PFSK-1 (cell line): Measurements from ENCODE around the gene HSF5.

Experiments used
- FOXP2 ChIP-seq: optimal IDR thresholded peaks from 2 replicates; pipeline ENCODE3; 2011; ENCODE audit warnings: borderline replicate concordance, control low read depth, inconsistent platforms; ENCODE audit not compliant: insufficient read depth; ENCODE audit errors: extremely low read length, extremely low read depth
- POLR2AphosphoS5 ChIP-seq: IDR thresholded peaks from 2 replicates; pipeline ENCODE4 v1.6.1; 2012; ENCODE audit warnings: low read depth, mild to moderate bottlenecking, control low read depth, low read length, moderate library complexity
- SIN3A ChIP-seq: IDR thresholded peaks from 2 replicates; pipeline ENCODE4 v1.6.1; 2012; ENCODE audit warnings: mild to moderate bottlenecking, low read length, moderate library complexity, borderline replicate concordance; ENCODE audit not compliant: insufficient read depth
- TAF1 ChIP-seq: IDR thresholded peaks from 2 replicates; pipeline ENCODE4 v1.6.1; 2012; ENCODE audit warnings: low read length, control low read depth, borderline replicate concordance; ENCODE audit not compliant: insufficient read depth
- TF ChIP-seq, protein P1 (sequence below), 2 experiments: IDR thresholded peaks; 2 replicates each; pipeline versions ENCODE4 v1.6.1 to v1.8.0; 2011 to 2012; ENCODE audit warnings: low read depth in 2 of 2, low read length in 2 of 2, control low read depth in 1 of 2, inconsistent platforms in 1 of 2, mild to moderate bottlenecking in 1 of 2, moderate library complexity in 1 of 2; ENCODE audit not compliant: insufficient read depth in 1 of 2

Gene HSF5

DNA sequence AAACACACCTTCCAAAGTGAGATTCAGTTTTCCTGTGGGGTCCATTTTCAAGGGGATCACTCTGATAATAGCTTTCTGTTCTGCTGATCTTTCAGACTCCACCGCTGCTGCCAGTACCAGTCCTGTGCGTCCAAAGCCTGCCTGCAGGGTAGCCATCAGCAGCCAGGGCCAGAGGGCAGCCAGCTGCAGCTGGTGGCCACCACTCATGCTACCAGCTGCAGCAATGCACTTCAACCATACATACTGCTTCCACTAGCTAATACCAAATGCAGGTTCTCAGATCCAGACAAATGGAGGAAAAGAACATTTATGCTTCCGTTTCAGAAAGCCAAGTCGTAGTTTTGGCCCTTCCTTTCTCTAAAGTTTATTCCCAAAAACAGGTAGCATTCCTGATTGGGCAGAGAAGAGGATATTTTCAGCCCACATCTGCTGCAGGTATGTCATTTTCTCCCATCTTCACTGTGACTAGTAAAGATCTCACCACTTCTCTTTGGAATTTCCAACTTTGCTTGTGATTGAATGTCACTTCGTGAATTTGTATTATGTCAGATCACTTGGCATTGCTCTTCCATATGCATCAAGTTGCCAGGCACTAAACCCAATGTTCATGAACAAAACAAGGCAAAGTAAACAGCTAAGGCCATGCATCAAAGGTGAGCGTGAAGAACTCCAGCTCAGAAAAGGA lies 72.7 kb downstream of the HSF5 start:
- no peak for TF ChIP-seq FOXP2
- TF ChIP-seq TAF1, result no peak
- TF ChIP-seq POLR2AphosphoS5, result no peak
- TF ChIP-seq SIN3A, result no peak
- TF ChIP-seq, protein P1, sequence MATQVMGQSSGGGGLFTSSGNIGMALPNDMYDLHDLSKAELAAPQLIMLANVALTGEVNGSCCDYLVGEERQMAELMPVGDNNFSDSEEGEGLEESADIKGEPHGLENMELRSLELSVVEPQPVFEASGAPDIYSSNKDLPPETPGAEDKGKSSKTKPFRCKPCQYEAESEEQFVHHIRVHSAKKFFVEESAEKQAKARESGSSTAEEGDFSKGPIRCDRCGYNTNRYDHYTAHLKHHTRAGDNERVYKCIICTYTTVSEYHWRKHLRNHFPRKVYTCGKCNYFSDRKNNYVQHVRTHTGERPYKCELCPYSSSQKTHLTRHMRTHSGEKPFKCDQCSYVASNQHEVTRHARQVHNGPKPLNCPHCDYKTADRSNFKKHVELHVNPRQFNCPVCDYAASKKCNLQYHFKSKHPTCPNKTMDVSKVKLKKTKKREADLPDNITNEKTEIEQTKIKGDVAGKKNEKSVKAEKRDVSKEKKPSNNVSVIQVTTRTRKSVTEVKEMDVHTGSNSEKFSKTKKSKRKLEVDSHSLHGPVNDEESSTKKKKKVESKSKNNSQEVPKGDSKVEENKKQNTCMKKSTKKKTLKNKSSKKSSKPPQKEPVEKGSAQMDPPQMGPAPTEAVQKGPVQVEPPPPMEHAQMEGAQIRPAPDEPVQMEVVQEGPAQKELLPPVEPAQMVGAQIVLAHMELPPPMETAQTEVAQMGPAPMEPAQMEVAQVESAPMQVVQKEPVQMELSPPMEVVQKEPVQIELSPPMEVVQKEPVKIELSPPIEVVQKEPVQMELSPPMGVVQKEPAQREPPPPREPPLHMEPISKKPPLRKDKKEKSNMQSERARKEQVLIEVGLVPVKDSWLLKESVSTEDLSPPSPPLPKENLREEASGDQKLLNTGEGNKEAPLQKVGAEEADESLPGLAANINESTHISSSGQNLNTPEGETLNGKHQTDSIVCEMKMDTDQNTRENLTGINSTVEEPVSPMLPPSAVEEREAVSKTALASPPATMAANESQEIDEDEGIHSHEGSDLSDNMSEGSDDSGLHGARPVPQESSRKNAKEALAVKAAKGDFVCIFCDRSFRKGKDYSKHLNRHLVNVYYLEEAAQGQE (IDR thresholded peaks at IDR 0.05; ENCODE audit: insufficient read depth in 1 of 2, low read depth in 2 of 2, low read length in 2 of 2), result no peak

DNA sequence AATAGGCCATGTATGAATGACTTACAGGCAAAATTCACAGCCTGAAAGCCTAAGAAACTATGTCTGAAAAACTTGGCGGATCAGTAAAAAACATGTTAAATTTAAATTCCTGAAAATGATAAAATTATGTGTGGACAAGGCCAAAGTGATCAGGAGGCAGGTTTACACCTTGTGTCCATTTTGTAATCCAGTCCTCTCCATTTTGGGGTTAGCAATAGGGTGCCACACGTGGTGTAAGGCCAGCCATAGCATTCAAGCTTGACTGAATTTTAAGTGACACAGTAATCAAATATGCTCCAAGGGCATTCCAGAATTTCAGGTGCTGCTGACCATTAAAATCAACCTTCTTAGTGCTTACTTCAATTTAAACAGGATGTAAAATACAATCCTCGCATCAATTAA lies 73.6 kb downstream of the HSF5 start:
- TF ChIP-seq FOXP2, result no peak
- TF ChIP-seq SIN3A, result no peak
- TF ChIP-seq, protein P1 (IDR thresholded peaks at IDR 0.05; ENCODE audit: insufficient read depth in 1 of 2, low read depth in 2 of 2, low read length in 2 of 2), result no peak
- TF ChIP-seq POLR2AphosphoS5, result no peak
- no peak for TF ChIP-seq TAF1

DNA sequence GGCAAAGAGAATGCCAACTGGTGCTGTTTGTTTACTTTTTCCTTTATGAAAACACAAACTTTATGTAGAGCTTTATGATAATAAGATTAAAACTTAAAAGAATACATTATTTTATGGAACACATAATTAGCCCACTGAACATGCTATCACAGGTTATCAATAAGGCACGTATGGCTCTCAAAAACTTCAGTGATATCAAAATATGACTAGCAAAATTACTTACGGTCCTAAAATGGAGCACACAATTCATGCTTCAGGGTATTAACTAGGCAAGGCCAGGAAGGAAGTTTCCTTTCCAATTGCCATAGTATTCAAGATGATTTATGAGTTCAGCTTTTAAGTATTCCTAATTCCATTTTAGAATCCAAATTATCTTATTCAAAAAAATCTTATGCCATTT lies 74.5 kb downstream of the HSF5 start:
- no peak for TF ChIP-seq FOXP2
- TF ChIP-seq TAF1, result no peak
- TF ChIP-seq, protein P1 (IDR thresholded peaks at IDR 0.05; ENCODE audit: insufficient read depth in 1 of 2, low read depth in 2 of 2, low read length in 2 of 2), result no peak
- no peak for TF ChIP-seq SIN3A
- TF ChIP-seq POLR2AphosphoS5, result no peak

DNA sequence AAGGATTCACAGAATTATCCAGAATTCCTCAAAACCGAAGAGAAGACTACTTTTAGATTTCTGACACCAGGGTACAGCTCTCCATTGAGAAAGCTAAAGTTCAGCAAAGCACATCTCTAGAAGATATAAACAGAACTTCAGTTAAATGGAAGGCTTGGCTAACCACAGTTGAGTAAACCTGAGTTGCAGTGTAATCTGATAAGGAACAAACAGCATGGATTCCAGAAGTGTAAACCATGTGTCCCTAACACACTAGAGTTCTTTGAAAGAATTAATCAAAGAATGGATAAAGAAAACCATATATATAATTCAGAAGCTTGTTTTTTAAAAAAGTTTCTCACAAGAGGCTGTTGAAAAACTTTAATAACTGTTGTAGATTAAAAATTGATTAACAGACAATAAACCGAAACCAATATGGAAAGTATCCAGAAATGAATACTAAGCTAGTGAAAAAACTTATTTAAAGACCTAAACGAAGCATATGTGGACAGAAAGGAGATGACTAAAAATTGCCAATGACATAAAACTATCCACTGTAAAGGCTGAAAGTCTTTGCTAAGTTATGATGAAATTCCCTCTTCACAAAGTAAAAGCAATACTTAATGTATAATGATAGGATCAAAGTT lies 75.1 kb downstream of the HSF5 start:
- TF ChIP-seq FOXP2 (no peak), SIN3A (no peak), POLR2AphosphoS5 (no peak), TAF1 (no peak)
- TF ChIP-seq, protein P1 (IDR thresholded peaks at IDR 0.05; ENCODE audit: insufficient read depth in 1 of 2, low read depth in 2 of 2, low read length in 2 of 2), result no peak
